Stimulated activated CD8-positive, alpha-beta memory T cell treated with anti-CD3 and anti-CD28 coated beads, Interleukin-4, amount 100 ng/mL, for 4 hours (primary cell): ENCODE data around the gene CENPP.

Experiments
- DNase-seq, 2 donors: peaks; one replicate each; pipeline ENCODE4 v3.0.0-alpha.2; 2020; ENCODE audit warnings: low read depth in 2 of 2, low spot score in 1 of 2

Gene CENPP

GRCh38 chr9:92325269-92325990 lies at the start of gene CENPP, which contains the start of gene NOL8:
Gene CENPP (plus strand): TSS chr9:92325953.
Gene NOL8 (minus strand): TSS chr9:92325350. CDS start chr9:92324161, 1,189 bp downstream.
- DNase-seq, result peak; percentile 55 to 66

GRCh38 chr9:92276331-92277032 lies 49.3 kb upstream of the CENPP start:
- no peak for DNase-seq

- no peak for DNase-seq
Observed at GRCh38 chr9:92278110-92278509, 47.6 kb upstream of the CENPP start.

- DNase-seq, result no peak
Observed at GRCh38 chr9:92279302-92279701, 46.5 kb upstream of the CENPP start.

DNA sequence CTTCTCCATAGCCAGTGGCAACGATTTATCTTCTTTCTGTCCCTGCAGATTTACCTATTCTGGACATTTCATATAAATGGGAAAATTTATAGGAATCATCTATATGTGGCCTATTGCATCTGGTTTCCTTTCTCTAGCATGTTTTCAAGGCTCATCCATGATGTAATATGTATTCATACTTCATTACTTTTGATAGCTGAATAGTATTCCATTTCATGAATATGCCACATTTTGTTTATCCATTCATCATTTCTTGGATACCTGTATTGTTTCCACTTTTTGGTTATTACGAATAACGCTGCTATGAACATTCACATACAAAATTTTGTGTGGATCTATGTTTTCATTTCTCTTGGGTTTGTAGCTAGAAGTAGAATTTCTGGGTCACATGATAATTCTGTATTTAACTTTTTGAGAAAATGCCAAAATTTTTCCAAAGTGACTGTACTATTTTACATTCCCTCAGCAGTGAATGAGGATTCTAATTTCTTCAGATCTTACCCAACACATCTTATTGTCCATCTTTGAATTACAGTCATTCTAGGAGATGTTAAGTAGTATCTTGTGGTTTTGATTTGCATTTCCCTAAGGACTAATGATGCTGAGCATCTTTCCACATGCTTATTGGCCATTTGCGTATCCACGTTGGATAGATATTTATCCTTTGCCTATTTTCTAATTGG lies 35.9 kb upstream of the CENPP start:
- no peak for DNase-seq

- DNase-seq, result no peak
Observed at GRCh38 chr9:92290785-92291429, 34.8 kb upstream of the CENPP start.

- no peak for DNase-seq
Observed at GRCh38 chr9:92291577-92291976, 34.2 kb upstream of the CENPP start.

GRCh38 chr9:92292338-92293074 lies 33.2 kb upstream of the CENPP start:
- no peak for DNase-seq

- no peak for DNase-seq
Observed at GRCh38 chr9:92293075-92293354, 32.7 kb upstream of the CENPP start.

DNA sequence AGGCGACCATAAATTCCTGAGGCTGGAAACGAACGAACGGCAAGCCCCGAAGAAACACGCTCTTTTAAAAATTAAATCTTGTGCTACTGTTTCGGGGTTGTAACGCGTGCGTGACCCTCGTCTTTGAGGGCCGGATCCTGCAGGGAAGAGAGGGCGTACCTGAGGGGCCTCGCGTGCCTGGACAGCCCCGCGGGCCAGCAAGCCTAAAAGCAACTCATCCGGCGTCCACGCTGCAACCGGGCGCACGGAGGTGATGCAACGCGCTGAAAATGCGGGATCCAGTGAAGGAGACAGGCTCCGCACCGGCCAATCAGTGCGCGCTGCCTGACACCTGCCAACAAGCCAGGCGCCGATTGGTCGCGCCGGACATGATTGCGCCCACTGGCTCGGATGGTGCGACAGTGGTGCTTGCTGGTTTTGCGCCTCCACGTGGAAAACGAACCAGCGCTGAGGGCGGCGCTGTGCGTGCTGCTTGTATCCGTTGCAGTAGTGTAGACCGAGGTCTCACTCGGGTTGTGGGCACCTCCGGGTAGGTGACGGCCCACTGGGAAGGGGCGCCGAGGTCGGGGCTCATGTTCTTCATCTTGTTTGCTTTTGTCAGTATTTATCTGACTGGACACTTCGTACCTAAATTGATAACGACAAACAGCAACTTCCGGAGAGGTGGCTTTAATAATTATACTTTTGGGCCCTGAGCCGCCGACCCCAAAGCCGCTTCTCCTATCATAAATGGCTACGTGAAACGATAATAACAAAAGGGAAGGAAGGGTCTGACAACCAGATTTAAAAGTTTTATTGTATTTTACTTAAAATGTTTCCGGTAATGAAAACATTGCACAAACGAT lies 32.1 kb upstream of the CENPP start, which contains the start of gene IARS1:
Gene IARS1, minus strand, starts transcription at position 246 of the 845 bp plus-strand sequence. CDS start 4,278 bp downstream, outside the sequence.
- DNase-seq, result peak; percentile 99 to 100

- DNase-seq, result no peak
Observed at GRCh38 chr9:92294297-92294676, 31.5 kb upstream of the CENPP start.

DNA sequence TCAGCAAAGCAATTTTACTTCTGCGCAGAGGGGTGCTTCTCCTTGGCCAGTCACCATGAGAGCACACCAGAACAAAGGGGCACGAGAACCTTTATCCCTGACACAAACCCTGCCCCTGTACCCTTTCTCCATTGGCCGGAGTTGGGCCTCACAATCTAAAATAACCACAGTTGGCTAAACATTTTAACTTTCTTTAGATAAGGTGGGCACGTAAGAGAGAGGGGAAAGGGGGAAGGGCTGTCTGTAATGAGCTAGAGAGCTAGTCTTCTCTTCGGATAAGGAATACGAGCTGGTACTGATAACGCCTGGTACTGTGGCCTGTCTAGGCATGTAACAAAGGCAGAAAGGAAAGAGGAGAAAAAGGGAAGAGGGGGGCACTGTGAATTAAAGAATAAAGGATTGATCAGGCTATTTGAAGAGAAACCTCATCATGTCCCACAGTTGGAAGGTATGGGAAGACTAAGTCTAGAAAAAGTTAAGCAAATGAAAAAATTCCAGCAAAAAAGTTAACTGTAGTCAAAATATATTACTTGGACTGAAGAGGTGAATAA lies 30.4 kb upstream of the CENPP start:
- no peak for DNase-seq

GRCh38 chr9:92295827-92296258 lies 29.9 kb upstream of the CENPP start:
- DNase-seq, result no peak

GRCh38 chr9:92297611-92298010 lies 28.1 kb upstream of the CENPP start:
- no peak for DNase-seq

DNA sequence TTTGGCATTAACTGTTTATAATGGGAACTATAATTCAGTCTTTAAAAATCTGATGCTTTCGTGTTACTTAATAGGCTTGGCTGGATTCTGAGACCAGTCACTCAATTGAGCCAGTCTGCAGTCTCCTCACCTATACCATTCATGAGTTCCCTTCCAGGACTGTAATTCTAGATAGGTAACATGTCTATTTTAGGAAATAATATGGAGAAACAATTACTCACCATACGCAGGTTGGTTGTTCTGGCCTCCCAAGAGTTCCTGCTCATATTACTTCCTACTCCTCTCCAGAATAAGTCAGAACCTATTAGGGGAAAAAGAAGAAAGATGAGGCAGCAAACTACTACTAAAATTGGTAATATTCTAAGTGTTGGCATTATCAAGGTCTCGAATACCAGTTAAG lies 27.7 kb upstream of the CENPP start:
- DNase-seq, result no peak

DNA sequence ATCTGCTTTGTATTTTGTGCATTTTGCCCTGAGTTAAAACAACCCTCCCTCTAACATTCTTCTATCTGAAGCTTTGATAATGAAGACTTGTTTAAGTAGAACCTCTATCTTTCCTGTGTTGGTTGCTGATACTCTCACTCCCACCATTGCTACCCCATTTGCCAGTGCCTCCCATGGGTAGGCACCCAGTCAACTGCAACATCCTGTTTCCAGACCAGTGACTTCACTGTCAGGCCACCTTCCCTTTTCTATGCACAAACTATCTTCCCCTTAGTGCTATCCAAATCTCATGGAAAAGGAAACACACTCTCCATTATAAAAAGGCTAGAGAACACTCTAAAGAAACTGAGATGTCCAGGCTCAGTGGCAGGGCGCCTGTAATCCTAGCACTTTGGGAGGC lies 26.6 kb upstream of the CENPP start:
- DNase-seq, result no peak

DNA sequence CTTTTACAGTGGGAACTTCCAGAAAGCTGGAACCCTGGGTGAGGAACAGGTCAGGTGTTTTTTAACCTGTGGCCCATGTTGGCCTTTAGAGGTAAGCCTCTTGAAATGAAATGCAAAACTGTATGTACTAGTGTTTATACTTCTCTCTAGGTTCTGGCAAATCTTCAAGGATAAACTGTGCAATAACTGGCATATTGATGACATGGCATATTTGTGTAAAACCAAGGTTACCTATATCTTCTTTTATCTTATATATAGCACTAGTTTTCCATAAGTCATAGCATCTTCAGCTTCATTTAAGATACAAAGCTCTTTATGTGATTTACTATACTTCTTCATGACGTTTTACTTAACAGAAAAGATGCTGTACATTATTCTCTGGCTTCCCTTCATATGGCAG lies 24.8 kb upstream of the CENPP start:
- no peak for DNase-seq

- no peak for DNase-seq
Observed at GRCh38 chr9:92308893-92309292, 16.9 kb upstream of the CENPP start.

DNA sequence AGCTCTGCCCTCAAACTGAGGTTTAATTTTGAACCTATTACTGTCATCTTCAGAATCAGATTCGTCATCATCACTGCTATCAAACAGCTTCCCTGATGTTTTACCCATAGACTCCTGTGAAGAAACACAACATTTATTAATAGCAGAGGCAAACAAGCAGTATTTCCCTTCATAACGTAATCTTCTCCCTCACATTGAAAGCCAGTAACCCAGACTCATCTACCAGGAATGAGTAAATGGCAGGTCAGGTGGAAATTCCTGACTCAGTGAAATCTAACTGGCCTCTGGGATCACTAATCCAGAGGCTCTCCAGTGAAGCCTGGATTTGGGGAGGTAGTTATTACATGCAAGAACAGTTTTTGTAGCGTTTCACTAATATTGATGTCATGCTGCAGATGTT lies 15.2 kb upstream of the CENPP start:
- no peak for DNase-seq
